Measurements from ENCODE around the gene JAZF1.
A peak's percentile ranks its signal among the peaks of the same experiment; 100 is the strongest.

JAZF1 gene

DNA sequence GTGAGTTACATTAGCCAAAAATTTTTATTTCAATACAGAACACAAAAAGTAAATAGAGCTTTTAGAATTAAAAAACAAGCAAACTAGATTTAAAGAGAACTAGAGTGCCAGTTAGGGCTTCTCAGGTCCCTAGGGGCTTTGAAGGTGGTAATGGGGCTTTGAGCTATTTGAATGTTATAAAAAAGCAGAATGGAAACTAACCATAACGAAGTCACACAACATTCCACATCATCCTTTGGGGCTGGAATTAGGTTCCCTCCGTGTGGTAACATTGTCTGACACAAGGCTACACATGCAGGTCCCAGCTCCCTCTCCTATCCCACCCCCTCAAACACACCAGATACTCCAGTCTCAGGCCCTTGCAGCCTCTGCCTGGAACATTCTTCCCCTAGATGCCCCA, 15.3 kb downstream of the JAZF1 start:
- no peak for DNase-seq

DNA sequence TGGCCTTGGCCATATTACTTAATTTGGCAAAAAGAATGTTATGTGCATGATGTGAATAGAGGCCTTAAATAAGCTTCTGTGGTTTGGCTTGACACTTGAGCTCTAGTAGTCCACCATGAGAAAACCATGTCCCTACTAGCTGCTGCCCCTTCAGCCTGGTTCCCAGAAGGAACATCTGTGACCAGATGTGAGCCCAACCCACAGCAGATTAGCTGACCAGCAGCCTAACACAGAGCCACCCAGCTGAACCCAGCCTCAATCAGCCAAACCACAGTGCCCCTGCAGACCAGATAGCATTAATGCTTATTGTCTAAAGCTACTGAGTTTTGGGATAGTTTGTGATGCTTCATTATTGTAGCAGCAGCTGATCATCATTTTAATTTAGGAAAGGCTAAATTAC, 16.6 kb downstream of the JAZF1 start:
- no peak for DNase-seq

DNA sequence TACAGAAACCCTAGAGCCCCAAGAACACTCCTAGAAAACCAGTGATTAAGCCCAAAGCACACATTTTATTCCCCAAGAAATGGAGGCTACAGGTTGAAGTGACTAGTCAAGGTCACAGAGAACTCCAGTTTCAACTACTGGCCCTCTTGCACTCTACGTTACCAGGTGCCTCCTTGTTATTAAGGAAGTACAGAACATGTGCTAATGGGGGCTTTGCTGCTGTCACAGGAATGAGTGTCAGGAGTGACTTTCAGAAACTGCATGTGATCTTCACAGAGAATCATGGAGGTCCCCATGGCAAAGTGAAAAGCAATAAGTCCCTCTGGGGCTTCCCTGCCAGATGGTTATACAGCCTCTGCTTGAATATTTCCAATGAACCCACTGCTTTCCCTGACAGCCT, 19.3 kb downstream of the JAZF1 start:
- DNase-seq: no peak

DNA sequence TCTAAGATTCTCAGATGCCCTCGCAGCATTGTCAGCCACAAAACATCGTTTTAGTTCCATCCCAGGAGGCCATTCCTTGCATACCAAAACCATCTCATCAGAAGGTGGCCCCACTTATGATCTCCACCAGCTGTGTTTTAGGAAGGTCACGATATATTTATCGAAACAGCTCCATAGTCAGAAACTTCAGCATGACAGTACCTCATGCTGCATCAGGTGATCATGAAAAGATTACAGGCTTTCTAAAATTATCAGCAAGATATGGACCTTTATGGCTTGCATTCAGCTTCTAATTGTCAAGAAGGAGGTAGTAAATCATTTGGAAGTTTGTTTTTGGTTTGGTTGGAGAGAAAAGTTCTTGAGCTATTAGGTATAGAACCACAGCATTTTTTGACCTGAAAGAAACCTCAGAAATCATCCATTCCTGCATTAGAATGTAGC, 20.0 kb downstream of the JAZF1 start:
- DNase-seq: no peak

DNA sequence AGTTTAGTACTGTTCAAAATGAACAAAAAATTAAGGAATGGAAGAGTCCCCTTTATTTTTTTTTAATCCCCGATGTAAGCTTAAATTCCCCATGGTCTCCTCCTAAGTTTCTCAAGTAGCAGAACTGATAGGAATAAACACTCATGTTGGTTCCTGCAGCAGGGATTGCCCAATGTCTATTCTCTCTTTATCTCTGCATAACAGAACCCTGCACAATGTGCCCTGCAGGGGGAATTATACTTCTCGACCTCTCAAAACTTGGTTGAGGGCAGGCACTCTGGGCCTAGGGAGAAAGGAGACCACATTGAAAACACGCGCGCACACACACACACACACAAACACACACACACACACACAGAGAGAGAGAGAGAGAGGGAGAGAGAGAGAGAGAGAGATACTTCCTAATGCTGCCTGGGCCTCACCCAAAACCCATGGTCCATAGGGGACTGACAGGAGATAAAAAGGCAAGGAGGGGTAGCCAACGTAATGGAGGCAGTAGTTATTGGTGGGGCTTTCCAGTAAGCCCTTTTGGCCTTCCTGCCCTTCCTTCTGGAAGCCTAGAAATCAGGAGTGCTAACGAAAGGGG, 22.7 kb downstream of the JAZF1 start:
- no peak for DNase-seq

DNA sequence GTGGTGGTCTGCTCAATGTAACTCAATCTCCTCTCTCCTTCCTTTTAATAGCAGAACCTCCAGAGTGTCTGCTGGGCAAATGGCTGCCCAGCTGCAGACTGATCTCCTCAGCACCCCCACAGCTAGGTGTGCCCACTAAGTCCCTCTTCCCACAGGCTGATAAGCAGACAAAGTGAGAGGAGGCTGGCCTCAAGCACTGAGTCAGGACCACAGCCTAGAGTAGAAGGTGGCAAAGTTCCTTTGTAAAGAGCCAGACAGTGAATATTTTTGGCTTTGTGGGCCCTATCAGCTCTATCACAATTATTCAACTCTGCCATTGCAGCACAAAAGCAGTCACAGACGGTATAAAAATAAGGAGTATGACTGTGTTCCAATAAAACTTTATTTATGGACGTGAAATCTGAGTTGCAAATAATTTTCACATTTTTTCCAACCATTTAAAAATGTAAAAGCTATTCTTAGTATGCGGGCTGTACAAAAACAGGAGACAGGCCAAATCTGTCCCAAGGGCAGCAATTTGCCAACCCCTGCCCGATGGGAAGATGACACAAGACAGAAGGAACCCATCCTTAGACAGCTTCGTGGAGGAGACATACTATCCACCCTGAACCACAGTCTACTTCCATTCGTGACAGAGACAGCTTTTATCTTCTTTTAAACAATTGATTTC, 23.4 kb downstream of the JAZF1 start:
- DNase-seq: no peak

DNA sequence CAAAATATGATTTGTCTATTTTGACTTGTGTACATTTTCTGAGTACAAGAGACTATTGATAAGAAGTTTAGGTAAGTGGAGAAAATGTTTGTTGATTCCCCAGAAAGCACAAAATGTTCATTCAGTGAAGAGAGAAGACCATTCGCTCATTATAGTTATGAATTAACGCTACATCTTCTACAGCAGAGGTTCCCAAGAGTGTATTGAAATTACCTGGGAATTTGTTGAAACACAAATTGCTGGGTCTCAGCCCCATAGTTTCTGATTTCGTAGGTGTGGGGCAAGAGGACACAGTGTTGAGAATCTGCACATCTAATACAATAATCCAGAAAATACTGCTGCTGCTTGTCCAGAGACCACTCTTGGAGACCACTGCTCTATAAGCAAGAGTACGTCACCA, 24.2 kb downstream of the JAZF1 start:
- DNase-seq: no peak

DNA sequence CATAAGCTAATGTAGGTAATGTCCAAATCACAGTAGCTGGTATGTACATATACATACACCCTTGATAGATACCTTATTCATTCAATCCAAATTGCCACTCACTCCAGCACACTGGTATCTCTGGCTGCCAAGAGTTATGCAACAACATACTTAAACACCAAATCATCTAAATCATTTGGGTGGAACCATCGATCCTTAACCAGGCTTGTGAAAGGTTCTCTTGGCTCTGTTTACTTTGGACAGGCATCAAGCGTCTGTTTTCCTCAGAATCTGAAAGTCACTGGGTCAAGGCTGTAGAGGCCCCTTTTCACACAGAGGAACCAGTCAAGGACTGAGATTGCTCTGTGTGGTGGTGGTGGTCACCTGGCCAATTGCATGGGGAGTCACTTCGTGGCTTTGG, 24.6 kb downstream of the JAZF1 start:
- peak; percentile 30 for DNase-seq

DNA sequence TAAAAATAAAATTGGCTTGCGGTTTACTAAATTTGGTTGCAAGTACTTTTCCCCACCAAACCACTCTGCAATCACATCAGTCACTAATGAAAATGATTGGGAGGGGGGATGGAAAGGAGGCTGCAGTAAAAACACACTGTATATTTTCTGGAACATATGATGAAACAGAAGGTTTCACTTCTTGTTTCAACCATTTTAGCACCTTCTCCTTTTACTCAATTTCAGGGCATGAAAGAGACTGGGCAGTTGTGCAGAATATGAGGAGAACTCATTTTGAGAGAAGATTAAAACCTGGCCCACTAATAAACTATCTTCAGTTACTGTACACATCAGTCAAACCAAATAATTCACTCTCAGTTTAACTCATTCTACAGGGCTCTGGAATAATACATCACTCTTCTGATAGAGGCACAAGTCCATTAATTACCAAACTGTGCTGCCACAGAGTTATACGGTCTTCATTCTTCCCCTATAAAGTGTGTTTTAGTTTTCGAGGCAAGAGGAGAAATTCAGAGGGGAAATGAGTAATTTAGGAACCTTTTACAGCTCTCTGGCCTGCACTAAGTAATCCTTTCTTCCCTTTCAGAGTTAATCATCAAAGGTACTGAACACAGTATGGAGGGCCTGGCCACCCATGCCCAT, 25.5 kb downstream of the JAZF1 start:
- no peak for DNase-seq

DNA sequence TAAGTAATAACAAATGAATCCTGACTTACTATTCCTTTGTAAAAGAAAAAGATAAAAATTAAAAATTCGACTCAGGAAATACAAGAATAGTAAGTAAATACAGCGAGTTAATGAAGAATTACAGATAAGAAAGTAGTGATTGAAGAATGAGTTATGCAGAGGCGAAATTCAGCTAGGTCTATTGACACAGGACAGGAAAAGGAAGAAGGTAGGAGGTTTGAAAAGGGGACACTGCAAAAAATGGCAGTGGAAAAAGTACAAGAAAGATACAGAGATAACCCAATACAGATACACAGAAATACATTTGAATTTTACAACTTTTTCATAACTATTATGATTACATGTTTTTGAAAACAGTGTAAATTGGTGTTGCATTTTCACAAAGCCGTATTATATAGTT, 28.0 kb downstream of the JAZF1 start:
- DNase-seq: no peak

DNA sequence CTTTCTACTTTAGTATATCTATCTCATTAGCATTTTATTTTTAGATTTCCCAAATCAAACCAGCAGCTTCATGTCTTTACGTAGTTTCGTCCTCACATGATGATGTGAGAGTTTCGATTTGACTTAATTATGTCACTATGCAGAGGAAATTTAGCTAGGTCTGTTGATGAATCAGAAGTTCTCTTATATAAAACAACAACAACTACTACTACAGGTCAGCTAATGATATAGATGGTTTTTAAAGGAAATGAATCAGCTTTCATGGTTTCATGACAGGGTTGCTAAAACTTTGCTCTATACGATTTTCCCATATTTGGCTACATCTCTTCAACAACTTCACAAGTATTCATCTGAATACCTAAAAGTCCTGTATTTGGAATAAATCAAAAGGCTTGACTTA, 28.6 kb downstream of the JAZF1 start:
- no peak for DNase-seq

DNA sequence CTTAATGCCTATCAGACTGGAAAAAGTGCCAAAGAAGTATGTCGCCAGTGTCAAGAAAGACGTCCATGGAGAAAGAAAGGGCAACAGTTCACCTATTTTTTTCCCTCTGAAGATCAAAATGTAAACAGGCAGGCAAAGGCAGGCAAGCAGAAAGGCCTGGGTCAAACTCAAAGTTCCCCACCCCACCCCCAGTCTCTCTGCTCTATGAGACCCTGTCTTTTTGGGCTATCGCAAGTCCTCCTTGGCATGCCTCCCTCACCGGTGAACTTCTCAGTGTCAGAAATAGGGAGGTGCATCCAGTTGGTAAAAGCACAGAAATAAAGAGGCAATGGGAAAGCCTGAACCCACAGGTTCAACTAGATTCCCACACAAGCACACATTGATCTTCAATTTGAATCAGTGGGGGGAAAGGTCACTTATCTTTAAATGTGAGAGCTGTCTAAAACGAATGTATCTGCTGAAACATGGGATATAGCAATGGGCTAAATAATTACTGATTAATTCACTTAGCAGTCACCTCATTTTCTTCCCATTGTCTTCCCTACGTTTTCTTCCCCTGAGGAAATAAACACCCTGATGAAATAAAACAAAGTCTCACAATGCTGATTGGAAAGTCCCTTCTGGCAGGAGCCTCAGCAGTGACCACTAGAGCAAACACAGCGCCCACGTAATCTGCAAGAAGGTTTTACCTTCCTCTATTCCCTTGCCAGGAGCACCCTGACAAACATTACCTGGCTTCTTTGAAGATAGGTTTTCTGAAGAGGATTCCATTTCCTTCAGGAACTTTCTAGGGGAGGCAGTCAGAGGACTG, 31.1 kb downstream of the JAZF1 start:
- peak; percentile 60 for DNase-seq

DNA sequence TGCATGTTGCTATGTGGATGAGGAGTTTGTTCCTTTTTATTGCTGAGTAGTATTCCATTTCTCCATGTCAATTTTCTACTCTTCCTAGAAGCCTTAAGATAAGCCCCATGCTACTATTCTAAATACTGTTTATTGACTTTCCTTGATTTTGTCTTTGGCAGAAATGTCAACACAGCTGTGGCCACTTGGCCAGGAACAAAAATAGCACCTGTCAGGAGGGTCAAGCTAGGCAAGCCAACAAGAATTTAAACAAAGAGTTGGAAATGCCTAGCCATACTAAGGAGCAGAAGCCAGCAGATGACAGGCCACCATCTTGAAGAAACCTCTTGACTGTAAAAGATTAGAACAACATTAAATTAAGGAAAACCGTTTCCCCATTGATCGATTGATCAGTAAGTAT, 34.7 kb downstream of the JAZF1 start:
- DNase-seq: no peak

DNA sequence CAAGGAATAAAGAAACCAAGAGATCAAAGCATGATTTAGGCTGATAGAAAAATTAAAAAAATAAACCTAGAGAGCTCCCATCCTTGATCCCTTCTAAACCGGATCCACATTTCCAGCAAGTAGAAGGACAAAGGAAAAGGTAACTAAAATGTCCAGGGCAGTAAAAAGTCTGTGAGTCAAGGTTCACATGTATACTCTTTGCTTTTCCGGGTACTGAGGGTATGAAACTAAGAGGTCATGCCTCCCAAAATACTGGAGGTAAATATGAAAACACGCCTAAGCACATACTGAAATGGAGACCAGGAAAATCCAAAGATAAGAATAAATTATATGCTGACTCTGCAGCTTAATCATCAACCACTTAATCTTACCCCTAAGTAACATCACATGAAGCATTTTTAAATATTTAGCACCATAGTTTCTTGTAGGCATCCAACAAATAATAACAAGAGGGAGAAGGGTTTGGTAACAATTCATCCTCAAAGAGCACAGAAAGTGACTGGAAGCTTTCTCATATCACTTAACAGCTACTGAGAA, 35.4 kb downstream of the JAZF1 start:
- no peak for DNase-seq

DNA sequence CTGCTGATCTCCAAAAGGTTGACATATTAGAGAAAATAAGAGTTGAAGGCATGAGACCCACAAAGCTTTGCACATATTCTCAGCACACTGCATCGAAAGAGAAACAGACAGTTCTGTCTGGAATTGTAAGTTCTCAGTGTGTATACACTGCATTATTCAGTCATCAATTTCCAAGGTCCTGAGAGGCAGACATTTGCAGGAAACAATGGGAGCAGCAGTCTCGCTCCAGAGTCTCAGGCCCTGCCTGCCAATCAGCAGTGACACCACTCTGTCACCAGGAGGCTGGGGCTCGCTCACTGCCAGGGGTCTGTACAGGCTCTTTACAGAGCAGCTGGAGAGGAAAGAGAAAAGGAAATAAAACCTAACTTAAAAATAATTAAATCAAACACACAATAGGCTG, 36.3 kb downstream of the JAZF1 start:
- DNase-seq: no peak

DNA sequence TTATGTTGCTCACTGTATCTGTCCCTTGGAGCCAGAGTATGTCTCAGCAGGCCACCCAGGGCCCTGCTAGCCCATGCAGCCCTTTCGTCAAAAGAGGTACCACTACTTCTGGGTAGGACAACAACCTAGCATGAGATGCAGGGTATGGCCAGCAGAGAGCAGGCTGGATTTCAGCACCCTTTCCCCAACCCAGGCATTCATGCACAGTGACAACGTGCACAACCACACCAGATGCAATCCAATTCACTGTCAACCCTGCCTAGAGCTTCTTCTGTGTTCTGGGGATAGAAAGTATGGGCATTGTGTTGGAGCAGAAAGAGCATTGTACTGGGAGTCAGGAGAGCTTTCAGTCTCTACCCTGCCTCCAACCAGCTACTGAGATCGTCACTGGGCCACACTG, 37.9 kb downstream of the JAZF1 start:
- DNase-seq: no peak

DNA sequence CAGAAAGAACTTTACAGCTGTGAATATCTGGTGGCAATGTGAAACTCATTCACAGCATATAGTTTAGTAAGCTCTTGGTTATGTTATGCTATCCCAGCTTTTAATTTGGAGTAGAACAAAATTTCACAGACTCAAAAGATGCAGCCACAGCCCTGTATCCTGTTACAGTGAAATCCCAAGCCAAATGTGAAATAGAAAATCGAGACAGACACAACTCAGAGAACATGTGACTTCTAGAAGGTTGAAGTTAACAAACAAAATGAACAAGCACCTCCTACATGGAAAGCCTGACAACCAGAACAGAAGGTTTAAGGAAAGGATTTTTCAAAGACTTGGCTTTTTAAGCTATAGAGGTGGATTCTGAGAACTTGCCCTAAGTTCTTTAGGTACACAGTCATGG, 39.6 kb downstream of the JAZF1 start:
- no peak for DNase-seq

DNA sequence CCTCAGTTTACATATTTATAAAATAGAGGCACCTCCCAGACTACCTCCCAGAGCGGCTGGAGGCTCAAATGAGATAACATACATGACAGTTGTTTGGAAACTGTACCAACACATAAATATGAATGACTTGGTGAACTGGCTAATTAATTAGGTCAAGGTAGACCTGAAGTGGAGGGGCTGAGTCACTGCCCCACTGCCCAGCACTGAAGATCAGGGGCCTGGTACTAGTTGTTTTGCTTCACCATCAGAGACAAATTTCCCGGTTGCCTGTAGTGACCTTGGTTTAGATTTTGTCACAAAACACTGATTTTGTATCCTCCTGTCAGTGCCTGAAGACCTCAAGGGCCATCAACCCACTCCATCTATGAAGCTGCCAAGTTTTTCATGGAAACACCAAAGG, 41.8 kb downstream of the JAZF1 start:
- no peak for DNase-seq

DNA sequence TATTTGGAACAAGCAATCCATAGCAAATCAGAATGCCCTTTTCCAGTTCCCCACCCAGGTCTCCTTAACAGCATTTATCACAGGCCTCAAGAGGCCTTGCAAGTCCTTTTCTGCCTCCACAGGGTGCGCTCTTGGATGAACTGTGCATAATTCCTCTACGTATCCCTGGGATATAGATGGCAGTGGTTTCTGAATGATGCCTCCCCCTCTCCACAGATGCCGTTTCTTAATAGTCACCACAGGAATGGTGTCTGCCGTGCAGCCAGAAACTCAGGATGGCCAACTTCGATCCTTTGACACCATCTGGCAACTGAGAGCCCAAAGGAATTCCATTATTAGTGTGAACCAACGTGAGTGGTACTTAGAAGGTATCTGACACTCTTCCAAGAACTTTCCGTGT, 43.1 kb downstream of the JAZF1 start:
- DNase-seq: no peak

DNA sequence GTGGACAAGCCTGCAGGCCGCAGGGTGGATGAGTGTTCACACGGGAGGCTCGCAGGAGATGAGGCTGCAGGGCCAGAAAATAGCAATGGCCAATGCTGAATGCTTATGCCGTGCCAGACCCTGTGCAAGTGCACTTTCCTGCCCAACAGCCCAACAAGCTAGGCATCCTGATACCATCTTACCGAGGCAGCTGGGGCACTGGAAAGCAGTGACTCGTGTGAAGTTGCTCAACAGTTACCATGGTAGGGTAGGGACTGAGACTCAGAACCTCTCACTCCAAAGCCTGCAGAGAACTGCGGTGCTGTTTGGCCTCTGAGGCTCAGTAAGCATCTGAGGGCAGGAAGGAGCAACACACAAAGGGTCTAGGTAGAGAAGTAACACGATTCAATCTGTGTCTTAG, 43.7 kb downstream of the JAZF1 start:
- no peak for DNase-seq

DNA sequence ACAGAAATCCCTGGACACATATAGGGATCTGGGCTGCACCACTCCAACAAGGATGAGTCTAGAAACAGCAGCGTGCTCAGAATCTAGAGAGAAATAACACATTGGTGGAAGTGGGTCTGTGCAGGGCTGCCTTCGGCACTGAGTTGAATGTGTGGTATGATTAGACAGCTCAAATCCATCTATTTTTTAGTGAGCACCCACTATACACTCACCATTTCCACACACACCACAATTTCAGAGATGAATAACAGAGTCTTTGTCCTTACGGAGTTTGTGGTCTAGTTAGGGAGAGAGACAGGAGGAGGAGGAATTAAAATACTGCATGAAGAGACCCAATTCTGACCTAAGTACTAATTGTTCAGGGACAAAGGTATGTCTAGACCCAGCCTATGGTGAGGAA, 44.2 kb downstream of the JAZF1 start:
- no peak for DNase-seq

DNA sequence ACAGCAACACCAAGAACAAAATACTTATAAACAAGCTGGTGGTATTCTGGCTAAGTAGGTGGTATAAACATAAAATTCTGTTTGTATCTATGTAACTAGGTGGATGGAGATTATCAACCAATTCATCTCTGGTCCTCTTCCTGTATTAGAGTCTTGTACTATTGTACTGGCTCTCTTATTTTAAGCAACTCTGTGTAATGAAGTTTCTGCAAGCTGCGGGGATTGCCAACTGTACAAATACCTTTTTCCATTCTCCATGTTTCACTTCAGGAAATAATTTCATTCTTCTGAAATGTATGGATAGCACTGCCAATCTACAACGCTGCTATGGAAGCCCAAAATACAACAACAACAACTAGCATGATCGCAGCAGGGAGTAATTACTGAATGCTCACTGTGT, 44.8 kb downstream of the JAZF1 start:
- no peak for DNase-seq

DNA sequence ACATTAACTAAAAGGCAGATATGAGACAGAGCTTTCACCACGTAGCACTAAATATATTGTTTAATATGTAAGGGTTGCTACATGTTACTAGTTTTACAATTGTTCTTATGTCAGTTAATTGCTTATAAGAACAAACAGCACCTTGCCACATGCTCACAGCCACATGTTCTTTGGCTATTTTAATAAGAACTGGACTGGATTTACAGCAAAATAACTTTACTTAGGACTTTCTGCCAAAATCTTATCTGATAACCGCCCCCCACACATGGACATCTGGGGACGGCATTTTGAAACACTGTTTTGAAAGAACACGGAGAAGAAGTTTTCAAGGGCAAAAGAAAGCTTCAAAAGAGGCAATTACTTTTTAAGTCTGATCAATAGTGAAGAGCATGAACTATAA, 45.3 kb downstream of the JAZF1 start:
- no peak for DNase-seq

DNA sequence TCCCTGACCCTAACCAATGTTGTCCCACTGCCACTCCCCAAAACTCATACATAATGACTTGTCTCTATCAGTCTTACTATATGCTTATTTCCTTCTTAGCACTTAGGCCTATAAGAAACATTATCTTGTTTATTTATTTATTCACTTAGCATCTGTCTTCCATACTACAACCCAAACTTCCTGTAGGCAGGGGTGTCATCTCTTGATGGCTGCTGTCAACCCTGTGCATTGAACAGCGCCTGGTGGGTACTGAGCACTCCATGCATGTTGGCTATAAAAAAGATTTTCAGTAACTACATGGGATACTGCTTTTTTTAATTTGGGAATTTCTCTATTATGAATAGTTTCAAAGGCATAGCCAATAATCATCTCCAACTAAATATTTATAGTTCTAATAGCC, 46.7 kb downstream of the JAZF1 start:
- no peak for DNase-seq

Data from kidney glomerular epithelial cell (primary cell).